Loucy (cell line): ENCODE data around the gene ANKRD60.

Experiments
- H2AFZ ChIP-seq: fragments of 200-600 bp; sonication (generic); 2 replicates; pipeline ENCODE4 v1.6.0; 2016; ENCODE audit warnings: antibody characterized with exemption, mild to moderate bottlenecking, low read length, moderate library complexity
- H3F3A ChIP-seq: fragments of 200-600 bp; 2 replicates; pipeline ENCODE4 v1.6.0; 2016; ENCODE audit warnings: antibody characterized with exemption, low read depth, mild to moderate bottlenecking
- H3K27me3 ChIP-seq: fragments of 200-600 bp; sonication (generic); 2 replicates; pipeline ENCODE4 v1.6.1; 2014; ENCODE audit warnings: low read length, mild to moderate bottlenecking; ENCODE audit not compliant: insufficient read depth, poor library complexity, severe bottlenecking
- H3K36me3 ChIP-seq: fragments of 200-600 bp; sonication (generic); 2 replicates; pipeline ENCODE4 v1.6.1; 2016; ENCODE audit warnings: low read length; ENCODE audit not compliant: insufficient read depth
- H3K4me1 ChIP-seq: fragments of 200-600 bp; sonication (generic); 2 replicates; pipeline ENCODE4 v1.5.1; 2014; ENCODE audit warnings: low read length, mild to moderate bottlenecking; ENCODE audit not compliant: insufficient read depth, poor library complexity, severe bottlenecking
- H3K4me2 ChIP-seq: fragments of 200-600 bp; sonication (generic); 2 replicates; pipeline ENCODE4 v1.6.0; 2014; ENCODE audit warnings: antibody characterized with exemption, low read length, low read depth, mild to moderate bottlenecking; ENCODE audit not compliant: poor library complexity, severe bottlenecking
- H3K4me3 ChIP-seq: fragments of 200-600 bp; sonication (generic); 2 replicates; pipeline ENCODE4 v1.5.1; 2014; ENCODE audit warnings: low read length, mild to moderate bottlenecking, mixed read lengths; ENCODE audit not compliant: poor library complexity, severe bottlenecking
- H3K79me2 ChIP-seq: fragments of 200-600 bp; sonication (generic); 2 replicates; pipeline ENCODE4 v1.6.1; 2014; ENCODE audit warnings: low read length; ENCODE audit not compliant: insufficient read depth
- H3K9ac ChIP-seq: fragments of 200-600 bp; sonication (generic); 2 replicates; pipeline ENCODE4 v1.6.0; 2014; ENCODE audit warnings: mild to moderate bottlenecking, low read depth, low read length, moderate library complexity; ENCODE audit not compliant: poor library complexity, severe bottlenecking
- H3K9me2 ChIP-seq: fragments of 200-600 bp; sonication (generic); replicated peaks from 2 replicates; pipeline ENCODE4 v1.6.1; 2016; ENCODE audit warnings: low read depth, low read length, mixed read lengths
- H3K9me3 ChIP-seq: fragments of 200-600 bp; sonication (generic); 2 replicates; pipeline ENCODE4 v1.6.1; 2014; ENCODE audit warnings: mild to moderate bottlenecking, antibody characterized with exemption, low read length, low read depth; ENCODE audit not compliant: insufficient read depth
- H4K20me1 ChIP-seq: fragments of 200-600 bp; sonication (generic); 2 replicates; pipeline ENCODE4 v1.6.0; 2014; ENCODE audit warnings: antibody characterized with exemption, low read length, mild to moderate bottlenecking; ENCODE audit not compliant: insufficient read depth, poor library complexity, severe bottlenecking
- EZH2phosphoT487 ChIP-seq: fragments of 200-600 bp; IDR thresholded peaks from 2 replicates; pipeline ENCODE4 v1.6.1; 2018; ENCODE audit warnings: antibody characterized with exemption, mild to moderate bottlenecking, moderate library complexity, borderline replicate concordance
- TF ChIP-seq, protein P1 (sequence below): fragments of 200-600 bp; sonication (generic); conservative IDR thresholded peaks from 2 replicates; pipeline ENCODE4 v1.5.1; 2014; ENCODE audit warnings: mild to moderate bottlenecking, antibody characterized with exemption, low read length

The ANKRD60 gene

DNA sequence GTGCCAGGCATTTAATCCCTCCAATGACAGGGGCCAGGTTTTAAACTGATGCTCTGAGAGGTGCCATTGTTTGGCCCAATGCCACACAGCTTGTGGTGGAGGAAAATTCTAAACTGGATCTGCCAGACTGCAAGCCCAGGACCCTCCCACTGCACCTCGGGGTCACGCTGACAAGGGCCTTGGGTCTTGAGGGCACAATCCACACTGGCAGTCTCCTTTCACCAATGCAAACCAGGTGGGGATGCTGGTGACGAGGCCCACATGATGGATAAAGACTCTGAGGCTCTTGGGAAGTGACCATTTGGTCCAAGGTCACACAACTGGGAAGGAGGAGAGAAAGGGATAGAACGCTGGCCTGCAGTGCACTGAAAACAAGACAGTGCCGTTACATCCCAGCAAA, 14.7 kb downstream of the ANKRD60 start:
- Histone ChIP-seq H3K9ac (no peak overlapping the region), H3K4me2 (no peak overlapping the region), H3F3A (no peaks in the 10 kb centered on the region), H3K9me3 (no peaks in the 10 kb centered on the region), H4K20me1 (no peaks in the 10 kb centered on the region), H3K36me3 (no peaks in the 10 kb centered on the region), H2AFZ (no peak overlapping the region), H3K79me2 (no peaks in the 10 kb centered on the region), H3K9me2 (no peaks in the 10 kb centered on the region), H3K27me3 (no peaks in the 10 kb centered on the region), H3K4me1 (peaks cover 4% of the 10 kb centered on the region), H3K4me3 (no peak overlapping the region)
- TF ChIP-seq, protein P1, sequence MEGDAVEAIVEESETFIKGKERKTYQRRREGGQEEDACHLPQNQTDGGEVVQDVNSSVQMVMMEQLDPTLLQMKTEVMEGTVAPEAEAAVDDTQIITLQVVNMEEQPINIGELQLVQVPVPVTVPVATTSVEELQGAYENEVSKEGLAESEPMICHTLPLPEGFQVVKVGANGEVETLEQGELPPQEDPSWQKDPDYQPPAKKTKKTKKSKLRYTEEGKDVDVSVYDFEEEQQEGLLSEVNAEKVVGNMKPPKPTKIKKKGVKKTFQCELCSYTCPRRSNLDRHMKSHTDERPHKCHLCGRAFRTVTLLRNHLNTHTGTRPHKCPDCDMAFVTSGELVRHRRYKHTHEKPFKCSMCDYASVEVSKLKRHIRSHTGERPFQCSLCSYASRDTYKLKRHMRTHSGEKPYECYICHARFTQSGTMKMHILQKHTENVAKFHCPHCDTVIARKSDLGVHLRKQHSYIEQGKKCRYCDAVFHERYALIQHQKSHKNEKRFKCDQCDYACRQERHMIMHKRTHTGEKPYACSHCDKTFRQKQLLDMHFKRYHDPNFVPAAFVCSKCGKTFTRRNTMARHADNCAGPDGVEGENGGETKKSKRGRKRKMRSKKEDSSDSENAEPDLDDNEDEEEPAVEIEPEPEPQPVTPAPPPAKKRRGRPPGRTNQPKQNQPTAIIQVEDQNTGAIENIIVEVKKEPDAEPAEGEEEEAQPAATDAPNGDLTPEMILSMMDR = no peak
- no peak for TF ChIP-seq EZH2phosphoT487

DNA sequence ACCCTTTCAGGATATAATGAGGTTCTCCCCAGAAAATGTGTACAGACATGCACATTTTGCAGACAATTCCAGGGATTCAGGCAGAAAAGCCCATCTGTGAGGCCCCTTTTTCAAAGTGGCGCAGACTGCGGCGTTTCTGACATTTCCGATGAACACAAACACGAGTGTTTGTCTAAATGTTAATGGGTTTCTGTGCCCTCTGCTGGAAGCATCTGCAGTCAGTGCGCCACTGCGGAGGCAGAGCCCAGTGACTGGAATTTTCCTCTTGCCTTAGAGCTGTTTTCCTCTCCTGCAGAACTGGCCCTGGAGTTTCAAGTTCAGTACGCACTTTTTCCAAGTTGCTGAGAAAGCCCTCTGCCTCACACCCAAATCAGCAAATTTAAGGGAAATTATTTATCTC, 15.3 kb downstream of the ANKRD60 start:
- Histone ChIP-seq H3K79me2 (no peaks in the 10 kb centered on the region), H2AFZ (no peak overlapping the region), H3K4me3 (no peak overlapping the region), H4K20me1 (no peaks in the 10 kb centered on the region), H3K9me2 (no peaks in the 10 kb centered on the region), H3K27me3 (no peaks in the 10 kb centered on the region), H3F3A (no peaks in the 10 kb centered on the region), H3K4me2 (no peak overlapping the region), H3K36me3 (no peaks in the 10 kb centered on the region), H3K9me3 (no peaks in the 10 kb centered on the region), H3K9ac (no peak overlapping the region), H3K4me1 (peaks cover 4% of the 10 kb centered on the region)
- TF ChIP-seq EZH2phosphoT487 = no peak
- TF ChIP-seq, protein P1 = no peak

- H3F3A ChIP-seq = no peaks in the 10 kb centered on the region
- H3K4me3 ChIP-seq = no peak overlapping the region
- no peaks in the 10 kb centered on the region for H3K9me3 ChIP-seq
- TF ChIP-seq, protein P1 = no peak
- TF ChIP-seq EZH2phosphoT487 = no peak
- H3K4me2 ChIP-seq = no peak overlapping the region
- no peaks in the 10 kb centered on the region for H3K27me3 ChIP-seq
- no peaks in the 10 kb centered on the region for H3K36me3 ChIP-seq
- H3K9ac ChIP-seq = no peak overlapping the region
- no peaks in the 10 kb centered on the region for H3K79me2 ChIP-seq
- H3K9me2 ChIP-seq = no peaks in the 10 kb centered on the region
- no peaks in the 10 kb centered on the region for H4K20me1 ChIP-seq
- H2AFZ ChIP-seq = no peak overlapping the region
- peaks cover 4% of the 10 kb centered on the region for H3K4me1 ChIP-seq
Measured at GRCh38 chr20:58212636-58213035, 15.8 kb downstream of the ANKRD60 start.
